CD4-positive, alpha-beta T cell (primary cell): ENCODE data around the gene NUP188. TPM values are rescaled to one million over a fixed set of nuclear protein-coding genes. Genes with fewer than 3 reads are reported as not detected.
A peak's percentile ranks its signal among the peaks of the same experiment; 100 is the strongest.

ENCODE experiments used
- ATAC-seq: fragments of 200-7000 bp; cut with Tn5 transposase; one replicate; pipeline ENCODE4 v1.10.0; 2022; ENCODE audit warnings: mild to moderate bottlenecking; ENCODE audit not compliant: poor library complexity
- CTCF ChIA-PET: fragments of 350-600 bp; sonication (Branson Sonifier 250); formaldehyde crosslinking; loops from one replicate; lab custom pipeline; 2021; ENCODE audit warnings: antibody characterized with exemption, inconsistent platforms; lab: Charles Lee
- POLR2A ChIA-PET: fragments of 350-600 bp; sonication (Branson Sonifier 250); formaldehyde crosslinking; loops from one replicate; lab custom pipeline; 2021; ENCODE audit warnings: antibody characterized with exemption, inconsistent platforms; lab: Charles Lee
- DNase-seq, 14 experiments: peaks; one replicate each; pipeline ENCODE4 v3.0.0-alpha.2; 2013 to 2020; ENCODE audit warnings: mixed read lengths in 2 of 14
- H3K27ac ChIP-seq, 2 donors: one replicate each; pipeline versions ENCODE4 v1.5.1 to v1.7.0; 2013; ENCODE audit warnings: low read length in 2 of 2, low read depth in 1 of 2, mild to moderate bottlenecking in 1 of 2
- H3K27me3 ChIP-seq, 2 experiments: 1 replicate in 1 of 2; 2 replicates in 1 of 2; pipeline versions ENCODE4 v1.6.1 to v1.7.0; 2013; ENCODE audit warnings: low read length in 2 of 2, control low read depth in 1 of 2, mild to moderate bottlenecking in 1 of 2, moderate library complexity in 1 of 2; ENCODE audit not compliant: insufficient read depth in 2 of 2, control insufficient read depth in 1 of 2
- H3K36me3 ChIP-seq: one replicate; pipeline ENCODE4 v1.6.1; 2013; ENCODE audit warnings: low read length, control low read depth; ENCODE audit not compliant: insufficient read depth
- H3K4me1 ChIP-seq: one replicate; pipeline ENCODE4 v1.6.1; 2013; ENCODE audit warnings: low read length, control low read depth; ENCODE audit not compliant: insufficient read depth
- H3K4me3 ChIP-seq: one replicate; pipeline ENCODE4 v1.5.1; 2013; ENCODE audit warnings: mild to moderate bottlenecking, low read length, moderate library complexity
- H3K9me3 ChIP-seq, 2 experiments: 1 replicate in 1 of 2; 2 replicates in 1 of 2; pipeline versions ENCODE4 v1.6.1 to v1.7.0; 2013; ENCODE audit warnings: low read length in 2 of 2, mild to moderate bottlenecking in 2 of 2, control low read depth in 1 of 2, moderate library complexity in 1 of 2; ENCODE audit not compliant: control insufficient read depth in 1 of 2, insufficient read depth in 1 of 2
- H3K27ac Mint-ChIP-seq: one replicate; pipeline ENCODE4 v1.8.0; 2020; ENCODE audit warnings: mixed read lengths
- H3K27me3 Mint-ChIP-seq: one replicate; pipeline ENCODE4 v1.8.0; 2021; ENCODE audit warnings: mixed read lengths
- H3K36me3 Mint-ChIP-seq: one replicate; pipeline ENCODE4 v1.8.0; 2021; ENCODE audit warnings: low read depth, mixed read lengths
- H3K4me1 Mint-ChIP-seq: one replicate; pipeline ENCODE4 v1.8.0; 2021; ENCODE audit warnings: low read depth, mixed read lengths
- H3K4me3 Mint-ChIP-seq: one replicate; pipeline ENCODE4 v1.8.0; 2020; ENCODE audit warnings: mild to moderate bottlenecking, mixed read lengths
- H3K9me3 Mint-ChIP-seq: one replicate; pipeline ENCODE4 v1.8.0; 2020; ENCODE audit warnings: mixed read lengths
- intact Hi-C, 2 experiments: fragments of 100-400 bp; cut with DNase I in 1 of 2; cut with micrococcal nuclease in 1 of 2; formaldehyde crosslinking; loops; one replicate each; pipeline versions ENCODE4 v1.15.1 to v1.9.0; 2023 to 2025; cut with DNase I, micrococcal nuclease
- total RNA-seq, 174 experiments: library from RNA in 2 of 174; stranded (reverse) in 2 of 174; gene quantifications; one replicate each; pipeline ENCODE4 v1.2.3 and lab custom pipeline; 2021 to 2026
- TF ChIP-seq, protein P1 (sequence below): fragments of 200-600 bp; IDR thresholded peaks from one replicate; pipeline ENCODE4 v1.8.0; 2022; ENCODE audit warnings: antibody characterized with exemption, mild to moderate bottlenecking

The NUP188 gene
- total RNA-seq, 2 experiments from 2014 or later = 43.0 to 43.9 TPM

DNA sequence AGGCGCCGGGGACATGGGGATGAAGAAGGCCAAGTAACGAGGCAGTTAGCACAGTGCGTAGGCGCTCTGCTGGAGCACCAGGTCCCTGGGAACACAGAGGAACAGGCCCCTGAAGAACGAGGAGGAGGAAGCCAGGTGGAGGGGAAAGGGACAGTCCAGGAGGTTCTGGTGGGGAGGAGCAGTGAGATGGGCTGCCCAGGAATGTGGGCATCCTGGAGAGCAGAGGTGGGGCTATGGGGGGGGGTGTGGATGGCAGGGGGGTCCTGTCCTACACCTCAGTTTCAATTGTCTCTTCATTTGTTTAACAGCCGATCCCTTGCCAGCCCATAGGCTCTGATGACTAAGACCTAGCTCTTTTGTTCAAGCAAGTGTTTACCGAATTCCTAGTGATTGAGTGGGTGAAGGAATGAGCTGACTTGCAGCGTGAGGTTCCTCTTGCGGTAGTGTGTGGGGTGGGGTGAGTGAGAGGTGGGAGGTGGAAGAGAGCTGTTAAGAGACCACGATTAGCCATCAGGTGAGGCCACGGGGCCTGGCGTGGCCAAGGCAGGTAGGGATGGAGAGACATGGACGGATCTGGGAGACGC is 35.1 kb upstream of the NUP188 start:
- peaks cover 86% of the 10 kb centered on the region for H3K36me3 ChIP-seq
- DNase-seq = no peak
- H3K4me1 ChIP-seq = peaks cover 57% of the 10 kb centered on the region
- no peaks in the 10 kb centered on the region for H3K9me3 ChIP-seq
- no peak overlapping the region for H3K27ac ChIP-seq
- ATAC-seq = no peak
- H3K27me3 Mint-ChIP-seq = no peaks in the 10 kb centered on the region
- no peaks in the 10 kb centered on the region for H3K9me3 Mint-ChIP-seq
- ChIA-PET POLR2A (no interaction called here), CTCF (interaction anchor here (0.6 kb wide), 1 partner anchor 10 kb away, joined by 4 read pairs; no protein-coding TSS in a partner anchor)
- intact Hi-C loops = no loop called here
- TF ChIP-seq, protein P1, sequence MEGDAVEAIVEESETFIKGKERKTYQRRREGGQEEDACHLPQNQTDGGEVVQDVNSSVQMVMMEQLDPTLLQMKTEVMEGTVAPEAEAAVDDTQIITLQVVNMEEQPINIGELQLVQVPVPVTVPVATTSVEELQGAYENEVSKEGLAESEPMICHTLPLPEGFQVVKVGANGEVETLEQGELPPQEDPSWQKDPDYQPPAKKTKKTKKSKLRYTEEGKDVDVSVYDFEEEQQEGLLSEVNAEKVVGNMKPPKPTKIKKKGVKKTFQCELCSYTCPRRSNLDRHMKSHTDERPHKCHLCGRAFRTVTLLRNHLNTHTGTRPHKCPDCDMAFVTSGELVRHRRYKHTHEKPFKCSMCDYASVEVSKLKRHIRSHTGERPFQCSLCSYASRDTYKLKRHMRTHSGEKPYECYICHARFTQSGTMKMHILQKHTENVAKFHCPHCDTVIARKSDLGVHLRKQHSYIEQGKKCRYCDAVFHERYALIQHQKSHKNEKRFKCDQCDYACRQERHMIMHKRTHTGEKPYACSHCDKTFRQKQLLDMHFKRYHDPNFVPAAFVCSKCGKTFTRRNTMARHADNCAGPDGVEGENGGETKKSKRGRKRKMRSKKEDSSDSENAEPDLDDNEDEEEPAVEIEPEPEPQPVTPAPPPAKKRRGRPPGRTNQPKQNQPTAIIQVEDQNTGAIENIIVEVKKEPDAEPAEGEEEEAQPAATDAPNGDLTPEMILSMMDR = no peak
- no peak overlapping the region for H3K4me3 ChIP-seq
- peaks cover 77% of the 10 kb centered on the region for H3K36me3 Mint-ChIP-seq
- no peak overlapping the region for H3K4me3 Mint-ChIP-seq
- peak overlapping the region; percentile 72 for H3K27ac Mint-ChIP-seq
- peaks cover 33% of the 10 kb centered on the region for H3K4me1 Mint-ChIP-seq
- H3K27me3 ChIP-seq = no peaks in the 10 kb centered on the region

DNA sequence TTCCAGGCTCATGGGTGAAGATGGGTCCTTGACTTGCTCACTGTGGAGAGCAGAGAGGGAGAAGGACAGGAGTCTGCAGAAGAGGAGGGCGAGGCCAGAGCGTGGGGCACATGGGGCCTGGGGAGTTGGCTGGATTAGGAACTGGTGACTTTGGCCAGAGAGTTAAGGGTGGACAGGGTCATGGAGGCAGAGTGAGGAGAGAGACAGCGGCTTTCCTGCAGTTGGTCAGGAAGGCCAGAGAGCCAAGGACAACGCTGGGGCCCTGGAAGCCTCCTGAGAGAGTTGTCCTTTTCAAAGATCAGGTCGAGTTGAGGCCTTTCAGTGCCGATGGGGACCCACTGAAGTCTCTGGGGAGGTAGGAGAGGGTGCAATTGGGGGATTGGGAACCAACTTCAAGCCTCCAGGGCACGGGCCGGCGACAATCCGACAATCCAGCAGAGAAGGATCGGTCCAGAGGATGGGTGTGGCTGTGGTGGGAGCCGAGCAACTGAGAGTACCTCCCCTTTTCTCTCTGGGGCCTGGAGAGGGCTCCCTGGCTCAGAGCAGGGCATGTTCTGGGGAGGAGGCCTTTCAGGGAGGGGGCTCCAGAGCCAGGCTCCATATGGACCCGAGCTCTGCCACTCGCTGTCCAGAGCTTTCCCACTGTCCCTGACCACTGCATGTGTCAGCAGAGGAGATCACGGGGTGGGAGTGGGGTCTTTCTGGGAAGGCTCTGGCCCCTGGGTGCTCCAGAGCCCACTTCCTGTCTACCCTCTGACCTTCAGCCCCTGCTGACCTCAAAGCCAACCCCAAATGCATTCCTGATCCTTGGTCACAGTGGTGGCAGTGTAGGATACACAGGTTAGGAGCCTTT is 34.2 kb upstream of the NUP188 start:
- H3K27ac Mint-ChIP-seq = peak overlapping the region; percentile 72
- peaks cover 57% of the 10 kb centered on the region for H3K4me1 ChIP-seq
- no peaks in the 10 kb centered on the region for H3K27me3 ChIP-seq
- H3K4me3 Mint-ChIP-seq = no peak overlapping the region
- peaks cover 77% of the 10 kb centered on the region for H3K36me3 Mint-ChIP-seq
- H3K36me3 ChIP-seq = peaks cover 82% of the 10 kb centered on the region
- ATAC-seq (no peak), DNase-seq (no peak)
- ChIA-PET CTCF (interaction anchor here (0.6 kb wide), 1 partner anchor 9 kb away, joined by 4 read pairs; no protein-coding TSS in a partner anchor), POLR2A (no interaction called here)
- H3K9me3 ChIP-seq = no peaks in the 10 kb centered on the region
- no peak overlapping the region for H3K27ac ChIP-seq
- H3K4me3 ChIP-seq = no peak overlapping the region
- intact Hi-C loops = no loop called here
- peaks cover 30% of the 10 kb centered on the region for H3K4me1 Mint-ChIP-seq
- no peaks in the 10 kb centered on the region for H3K27me3 Mint-ChIP-seq
- no peaks in the 10 kb centered on the region for H3K9me3 Mint-ChIP-seq
- TF ChIP-seq, protein P1 = no peak

DNA sequence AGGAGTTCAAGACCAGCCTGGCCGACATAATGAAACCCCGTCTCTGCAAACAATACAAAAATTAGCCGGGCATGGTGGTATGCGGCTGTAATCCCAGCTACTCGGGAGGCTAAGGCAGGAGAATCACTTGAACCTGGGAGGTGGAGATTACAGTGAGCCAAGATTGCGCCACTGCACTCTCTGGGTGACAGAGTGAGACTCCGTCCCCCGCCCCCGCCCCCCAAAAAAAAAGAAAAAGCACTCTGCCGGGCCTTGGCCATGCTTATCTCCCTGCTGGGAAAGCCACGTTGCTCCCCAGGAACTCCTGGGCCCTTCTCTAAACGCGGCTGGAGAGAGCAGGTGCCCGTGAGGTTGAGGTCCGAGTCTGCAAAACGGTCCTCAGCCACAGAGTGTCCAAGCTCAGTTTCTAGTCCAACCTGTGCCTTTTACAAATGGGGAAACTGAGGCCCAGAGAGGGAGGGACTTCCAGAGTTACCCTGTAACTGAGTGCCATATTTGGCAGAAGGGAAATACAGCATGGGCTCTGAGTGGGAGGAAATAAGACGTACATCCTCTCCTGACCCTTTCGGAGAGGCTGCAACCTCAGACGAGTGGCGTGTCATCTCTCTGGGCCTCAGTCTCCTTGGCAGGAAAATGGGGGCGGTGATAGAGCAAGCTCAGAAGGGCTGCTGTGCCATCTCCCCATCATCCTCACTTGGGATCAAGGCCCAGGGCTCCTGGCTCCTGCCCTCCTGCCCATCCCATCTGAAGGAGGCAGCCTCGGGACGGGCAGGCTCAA is 33.3 kb upstream of the NUP188 start:
- Histone ChIP-seq H3K9me3 (no peaks in the 10 kb centered on the region), H3K4me1 (peaks cover 54% of the 10 kb centered on the region), H3K36me3 (peaks cover 77% of the 10 kb centered on the region), H3K27ac (no peak overlapping the region), H3K27me3 (no peaks in the 10 kb centered on the region), H3K4me3 (no peak overlapping the region)
- no peaks in the 10 kb centered on the region for H3K9me3 Mint-ChIP-seq
- no peaks in the 10 kb centered on the region for H3K27me3 Mint-ChIP-seq
- no peak overlapping the region for H3K4me3 Mint-ChIP-seq
- no peak overlapping the region for H3K27ac Mint-ChIP-seq
- DNase-seq (no peak), ATAC-seq (no peak)
- TF ChIP-seq, protein P1 = no peak
- intact Hi-C loops = no loop called here
- peaks cover 73% of the 10 kb centered on the region for H3K36me3 Mint-ChIP-seq
- ChIA-PET CTCF (no interaction called here), POLR2A (no interaction called here)
- H3K4me1 Mint-ChIP-seq = peaks cover 33% of the 10 kb centered on the region
